GM10248 (cell line): ENCODE results near the gene PHF19.

Source experiments
- CTCF ChIA-PET: fragments of 300-600 bp; sonication (Branson Sonifier 250); formaldehyde crosslinking; extraction: SDS; loops from one replicate; lab custom pipeline; 2021; ENCODE audit warnings: antibody characterized with exemption; lab: Yijun Ruan, JAX
- POLR2A ChIA-PET: fragments of 350-650 bp; sonication (Branson Sonifier 250); formaldehyde crosslinking; extraction: SDS; loops from one replicate; lab custom pipeline; 2020; ENCODE audit warnings: antibody characterized with exemption; lab: Yijun Ruan, JAX
- DNase-seq: peaks from one replicate; pipeline ENCODE4 v3.0.0; 2012; ENCODE audit errors: extremely low spot score
- TF ChIP-seq, protein P1 (sequence below): IDR thresholded peaks from 2 replicates; pipeline ENCODE4 v1.5.1; 2012; ENCODE audit warnings: mild to moderate bottlenecking, low read depth; ENCODE audit errors: extremely low read depth, missing control alignments, control extremely low read depth

Gene PHF19

GRCh38 chr9:120889606-120890271 is 12.8 kb upstream of the PHF19 start:
- ChIA-PET POLR2A (no interaction called here), CTCF (interaction anchor here (0.7 to 2.0 kb wide), 5 partner anchors 10 to 47 kb away, joined by 3 to 7 read pairs (median 4); no protein-coding TSS in a partner anchor)
- TF ChIP-seq, protein P1, sequence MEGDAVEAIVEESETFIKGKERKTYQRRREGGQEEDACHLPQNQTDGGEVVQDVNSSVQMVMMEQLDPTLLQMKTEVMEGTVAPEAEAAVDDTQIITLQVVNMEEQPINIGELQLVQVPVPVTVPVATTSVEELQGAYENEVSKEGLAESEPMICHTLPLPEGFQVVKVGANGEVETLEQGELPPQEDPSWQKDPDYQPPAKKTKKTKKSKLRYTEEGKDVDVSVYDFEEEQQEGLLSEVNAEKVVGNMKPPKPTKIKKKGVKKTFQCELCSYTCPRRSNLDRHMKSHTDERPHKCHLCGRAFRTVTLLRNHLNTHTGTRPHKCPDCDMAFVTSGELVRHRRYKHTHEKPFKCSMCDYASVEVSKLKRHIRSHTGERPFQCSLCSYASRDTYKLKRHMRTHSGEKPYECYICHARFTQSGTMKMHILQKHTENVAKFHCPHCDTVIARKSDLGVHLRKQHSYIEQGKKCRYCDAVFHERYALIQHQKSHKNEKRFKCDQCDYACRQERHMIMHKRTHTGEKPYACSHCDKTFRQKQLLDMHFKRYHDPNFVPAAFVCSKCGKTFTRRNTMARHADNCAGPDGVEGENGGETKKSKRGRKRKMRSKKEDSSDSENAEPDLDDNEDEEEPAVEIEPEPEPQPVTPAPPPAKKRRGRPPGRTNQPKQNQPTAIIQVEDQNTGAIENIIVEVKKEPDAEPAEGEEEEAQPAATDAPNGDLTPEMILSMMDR = no peak
- no peak for DNase-seq

- POLR2A ChIA-PET = interaction anchor here (1.1 kb wide), 1 partner anchor 10 kb away, joined by 3 read pairs; no protein-coding TSS in a partner anchor
- no peak for DNase-seq
- TF ChIP-seq, protein P1 = no peak
- CTCF ChIA-PET = interaction anchor here (1.9 to 2.0 kb wide), 2 partner anchors 18 to 34 kb away, joined by 4 to 5 read pairs; no protein-coding TSS in a partner anchor
Observed at GRCh38 chr9:120888626-120889025, 11.6 kb upstream of the PHF19 start.

DNA sequence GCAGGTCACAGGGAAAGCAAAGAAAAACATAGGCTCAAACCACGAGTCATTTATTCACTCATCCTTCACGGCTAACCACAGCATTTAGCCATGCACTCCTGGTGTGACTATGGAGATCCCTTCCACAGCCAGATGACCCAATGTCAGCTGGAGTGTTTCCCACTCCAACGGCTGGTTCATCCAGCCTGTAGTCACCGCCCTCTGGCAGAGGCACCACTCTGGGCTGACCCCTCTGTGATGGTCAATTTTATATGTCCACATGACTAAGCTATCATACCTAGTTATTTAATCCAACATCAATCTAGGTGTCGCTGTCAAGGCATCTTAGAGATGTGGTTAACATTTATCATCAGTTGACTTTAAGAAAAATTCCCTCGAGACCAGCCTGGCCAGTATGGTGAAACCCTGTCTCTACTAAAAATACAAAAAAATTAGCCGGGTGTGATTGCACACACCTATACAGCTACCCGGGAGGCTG is 9.5 kb upstream of the PHF19 start:
- no peak for DNase-seq
- CTCF ChIA-PET = interaction anchor here (0.9 to 2.1 kb wide), 7 partner anchors 11 to 38 kb away, joined by 3 to 13 read pairs (median 4); no protein-coding TSS in a partner anchor
- POLR2A ChIA-PET = interaction anchor here (1.4 kb wide), 1 partner anchor 11 kb away, joined by 3 read pairs; no protein-coding TSS in a partner anchor
- TF ChIP-seq, protein P1 = no peak

GRCh38 chr9:120885958-120886357 is 9.0 kb upstream of the PHF19 start:
- CTCF ChIA-PET = interaction anchor here (0.9 to 2.1 kb wide), 8 partner anchors 11 to 174 kb away, joined by 3 to 13 read pairs (median 4); no protein-coding TSS in a partner anchor
- DNase-seq = no peak
- POLR2A ChIA-PET = interaction anchor here (1.4 kb wide), 1 partner anchor 11 kb away, joined by 3 read pairs; no protein-coding TSS in a partner anchor
- TF ChIP-seq, protein P1 = no peak

- POLR2A ChIA-PET = interaction anchor here (0.5 to 1.4 kb wide), 2 partner anchors 12 to 13 kb away, joined by 3 read pairs; no protein-coding TSS in a partner anchor
- TF ChIP-seq, protein P1 = no peak
- no peak for DNase-seq
- CTCF ChIA-PET = interaction anchor here (0.9 to 2.1 kb wide), 8 partner anchors 11 to 266 kb away, joined by 3 to 13 read pairs (median 4); no protein-coding TSS in a partner anchor
Observed at GRCh38 chr9:120885457-120885856, 8.5 kb upstream of the PHF19 start.

- no peak for DNase-seq
- CTCF ChIA-PET = interaction anchor here (0.9 to 2.7 kb wide), 6 partner anchors 10 to 128 kb away, joined by 3 to 9 read pairs (median 3); no protein-coding TSS in a partner anchor
- TF ChIP-seq, protein P1 = no peak
- POLR2A ChIA-PET = interaction anchor here (0.6 to 1.9 kb wide), 2 partner anchors 14 to 43 kb away, joined by 4 to 5 read pairs; no protein-coding TSS in a partner anchor
Observed at GRCh38 chr9:120883608-120883996, 6.6 kb upstream of the PHF19 start.
